SU-DHL-6 (cell line): Measurements from ENCODE around the gene FIS1.
A peak's percentile ranks its signal among the peaks of the same experiment; 100 is the strongest.

ENCODE experiments used
- H2AFZ ChIP-seq: fragments of 200-600 bp; sonication (generic); 2 replicates; pipeline ENCODE4 v1.6.1; 2014; ENCODE audit warnings: low read depth, mild to moderate bottlenecking, moderate library complexity, mixed read lengths, antibody characterized with exemption, low read length; ENCODE audit not compliant: severe bottlenecking
- H3F3A ChIP-seq: fragments of 200-600 bp; shearing (Covaris generic); 2 replicates; pipeline ENCODE4 v1.6.0; 2016; ENCODE audit warnings: antibody characterized with exemption, mild to moderate bottlenecking; ENCODE audit not compliant: insufficient read depth
- H3K27ac ChIP-seq: fragments of 200-600 bp; sonication (generic); 2 replicates; pipeline ENCODE4 v1.5.1; 2016; ENCODE audit warnings: low read depth, mild to moderate bottlenecking, low read length, moderate library complexity, mixed read lengths
- H3K27me3 ChIP-seq: fragments of 200-600 bp; sonication (generic), shearing (Covaris generic); 2 replicates; pipeline ENCODE4 v1.6.0; 2014; ENCODE audit warnings: mild to moderate bottlenecking, low read length
- H3K36me3 ChIP-seq: fragments of 200-600 bp; sonication (generic); 2 replicates; pipeline ENCODE4 v1.6.1; 2014; ENCODE audit warnings: mild to moderate bottlenecking, low read length, mixed read lengths
- H3K4me2 ChIP-seq: fragments of 300-600, 200-600 bp; shearing (Covaris generic), sonication (generic); 2 replicates; pipeline ENCODE4 v1.6.0; 2014; ENCODE audit warnings: low read length, low read depth, mild to moderate bottlenecking; ENCODE audit not compliant: poor library complexity, severe bottlenecking
- H3K4me3 ChIP-seq: fragments of 200-600 bp; sonication (generic); 2 replicates; pipeline ENCODE4 v1.5.1; 2014; ENCODE audit warnings: antibody characterized with exemption, low read length, mild to moderate bottlenecking, mixed read lengths; ENCODE audit not compliant: insufficient read depth, poor library complexity, severe bottlenecking
- H3K79me2 ChIP-seq: fragments of 200-600 bp; sonication (generic); 2 replicates; pipeline ENCODE4 v1.6.1; 2014; ENCODE audit warnings: mild to moderate bottlenecking, low read length, moderate library complexity; ENCODE audit not compliant: insufficient read depth
- H3K9ac ChIP-seq: fragments of 200-600 bp; sonication (generic); 2 replicates; pipeline ENCODE4 v1.7.0; 2014; ENCODE audit warnings: mild to moderate bottlenecking, low read length
- H3K9me2 ChIP-seq: fragments of 200-600 bp; sonication (generic); replicated peaks from 2 replicates; pipeline ENCODE4 v1.6.1; 2014; ENCODE audit warnings: low read length; ENCODE audit not compliant: insufficient read depth
- H3K9me3 ChIP-seq: fragments of 200-600 bp; sonication (generic); 2 replicates; pipeline ENCODE4 v1.6.1; 2014; ENCODE audit warnings: low read length, mixed read lengths; ENCODE audit not compliant: insufficient read depth
- H4K20me1 ChIP-seq: fragments of 200-600 bp; sonication (generic); 2 replicates; pipeline ENCODE4 v1.6.1; 2014; ENCODE audit warnings: low read depth, mild to moderate bottlenecking, antibody characterized with exemption, low read length, moderate library complexity, mixed read lengths
- CTCF ChIP-seq: fragments of 200-600 bp; sonication (generic); IDR thresholded peaks from one replicate; pipeline ENCODE4 v1.5.1; 2017; ENCODE audit warnings: antibody characterized with exemption, mild to moderate bottlenecking, low read length, moderate library complexity; ENCODE audit not compliant: insufficient read depth, poor library complexity, severe bottlenecking
- EZH2phosphoT487 ChIP-seq: fragments of 200-600 bp; sonication (generic), shearing (Covaris generic); conservative IDR thresholded peaks from 2 replicates; pipeline ENCODE4 v1.6.1; 2018; ENCODE audit warnings: mild to moderate bottlenecking, antibody characterized with exemption, low read length, moderate library complexity, mixed read lengths

Gene FIS1

GRCh38 chr7:101251871-101252659, 7.2 kb upstream of the FIS1 start:
- TF ChIP-seq EZH2phosphoT487 (no peak), CTCF (no peak)
- peaks cover 38% of the 10 kb centered on the region for H3K79me2 ChIP-seq
- H3K9me3 ChIP-seq = no peaks in the 10 kb centered on the region
- H3K27ac ChIP-seq = peak overlapping the region; percentile 51
- H3F3A ChIP-seq = no peaks in the 10 kb centered on the region
- H2AFZ ChIP-seq = peak overlapping the region; percentile 94
- peak overlapping the region; percentile 96 for H3K9ac ChIP-seq
- peak overlapping the region; percentile 100 for H3K4me3 ChIP-seq
- no peaks in the 10 kb centered on the region for H4K20me1 ChIP-seq
- no peaks in the 10 kb centered on the region; the same call in 1 of the 2 replicates for H3K36me3 ChIP-seq
- H3K27me3 ChIP-seq = no peaks in the 10 kb centered on the region
- H3K4me2 ChIP-seq = peak overlapping the region; percentile 57
- H3K9me2 ChIP-seq = no peaks in the 10 kb centered on the region

- Histone ChIP-seq H2AFZ (no peak overlapping the region), H3K79me2 (peaks cover 50% of the 10 kb centered on the region), H3F3A (peaks cover 7% of the 10 kb centered on the region), H3K36me3 (peaks cover 4% of the 10 kb centered on the region; the same call in 1 of the 2 replicates), H3K27me3 (no peaks in the 10 kb centered on the region), H3K9ac (peak overlapping the region; percentile 12; the same call in 1 of the 2 replicates), H4K20me1 (no peaks in the 10 kb centered on the region), H3K9me3 (no peaks in the 10 kb centered on the region), H3K9me2 (no peaks in the 10 kb centered on the region), H3K4me2 (peak overlapping the region; percentile 54), H3K27ac (no peak overlapping the region), H3K4me3 (no peak overlapping the region)
- TF ChIP-seq CTCF (no peak), EZH2phosphoT487 (no peak)
Measured at GRCh38 chr7:101250324-101250723, 5.4 kb upstream of the FIS1 start.

- peaks cover 7% of the 10 kb centered on the region for H3F3A ChIP-seq
- H3K9me2 ChIP-seq = no peaks in the 10 kb centered on the region
- no peak overlapping the region for H3K4me3 ChIP-seq
- no peaks in the 10 kb centered on the region for H3K9me3 ChIP-seq
- no peaks in the 10 kb centered on the region for H3K27me3 ChIP-seq
- H4K20me1 ChIP-seq = no peaks in the 10 kb centered on the region; the same call in 1 of the 2 replicates
- no peak overlapping the region for H3K4me2 ChIP-seq
- peaks cover 4% of the 10 kb centered on the region; the same call in 1 of the 2 replicates for H3K36me3 ChIP-seq
- H3K79me2 ChIP-seq = peaks cover 65% of the 10 kb centered on the region
- no peak for TF ChIP-seq EZH2phosphoT487
- TF ChIP-seq CTCF = no peak
- H2AFZ ChIP-seq = no peak overlapping the region
- H3K9ac ChIP-seq = no peak overlapping the region
- H3K27ac ChIP-seq = no peak overlapping the region
Measured at GRCh38 chr7:101248276-101248675, 3.4 kb upstream of the FIS1 start.
